Epidermal melanocyte (primary cell): ENCODE data around the gene RAB40C.

Experiments used
- DNase-seq: peaks from one replicate; pipeline ENCODE4 v3.0.0; 2011; ENCODE audit warnings: low spot score; ENCODE audit not compliant: insufficient read length

The RAB40C gene

GRCh38 chr16:666572-666971, 76.7 kb downstream of the RAB40C start:
- DNase-seq, result no peak

- DNase-seq, result no peak
Observed at GRCh38 chr16:667113-667779, 77.4 kb downstream of the RAB40C start.

GRCh38 chr16:667780-668518, 78.1 kb downstream of the RAB40C start, which contains the start of gene RHOT2:
TSS of gene RHOT2 (plus strand) at chr16:668132. CDS start at chr16:668200, 68 bp downstream.
- DNase-seq, result peak; percentile 74

- DNase-seq, result no peak
Observed at GRCh38 chr16:668519-669171, 78.8 kb downstream of the RAB40C start.

- DNase-seq, result no peak
Observed at GRCh38 chr16:669666-670065, 79.8 kb downstream of the RAB40C start.

- no peak for DNase-seq
Observed at GRCh38 chr16:670485-671352, 80.9 kb downstream of the RAB40C start.

GRCh38 chr16:671353-672131, 81.7 kb downstream of the RAB40C start:
- DNase-seq, result no peak

- DNase-seq, result no peak
Observed at GRCh38 chr16:672371-672770, 82.5 kb downstream of the RAB40C start.

GRCh38 chr16:672851-673250, 83.0 kb downstream of the RAB40C start:
- DNase-seq, result no peak

- no peak for DNase-seq
Observed at GRCh38 chr16:673399-673991, 83.6 kb downstream of the RAB40C start.

GRCh38 chr16:674214-674881, 84.5 kb downstream of the RAB40C start:
- no peak for DNase-seq

- no peak for DNase-seq
Observed at GRCh38 chr16:674968-675883, 85.4 kb downstream of the RAB40C start, which contains the start of gene RHBDL1. TSS of gene RHBDL1 (plus strand) at chr16:675671. CDS start at chr16:675791, 120 bp downstream.

GRCh38 chr16:675884-676564, 86.2 kb downstream of the RAB40C start:
- DNase-seq, result no peak

- DNase-seq, result no peak
Observed at GRCh38 chr16:676565-676902, 86.7 kb downstream of the RAB40C start.

GRCh38 chr16:676913-677312, 87.0 kb downstream of the RAB40C start:
- no peak for DNase-seq

GRCh38 chr16:677316-678190, 87.7 kb downstream of the RAB40C start:
- DNase-seq, result no peak

GRCh38 chr16:678209-678857, 88.5 kb downstream of the RAB40C start:
- no peak for DNase-seq
